Hematopoietic multipotent progenitor cell treated with erythropoietin and hydrocortisone succinate and interleukin-3 and kit ligand, for 6 days (in vitro differentiated cells): ENCODE data around the gene EMILIN2.
"Not testable (repeated sequence)": the region's sequence is repeated elsewhere in the genome, so short reads cannot be mapped to it uniquely, and the experiment has no call there.

ENCODE experiments used
- DNase-seq: peaks from one replicate; pipeline ENCODE4 v3.0.0-alpha.2; 2015

EMILIN2 gene

DNA sequence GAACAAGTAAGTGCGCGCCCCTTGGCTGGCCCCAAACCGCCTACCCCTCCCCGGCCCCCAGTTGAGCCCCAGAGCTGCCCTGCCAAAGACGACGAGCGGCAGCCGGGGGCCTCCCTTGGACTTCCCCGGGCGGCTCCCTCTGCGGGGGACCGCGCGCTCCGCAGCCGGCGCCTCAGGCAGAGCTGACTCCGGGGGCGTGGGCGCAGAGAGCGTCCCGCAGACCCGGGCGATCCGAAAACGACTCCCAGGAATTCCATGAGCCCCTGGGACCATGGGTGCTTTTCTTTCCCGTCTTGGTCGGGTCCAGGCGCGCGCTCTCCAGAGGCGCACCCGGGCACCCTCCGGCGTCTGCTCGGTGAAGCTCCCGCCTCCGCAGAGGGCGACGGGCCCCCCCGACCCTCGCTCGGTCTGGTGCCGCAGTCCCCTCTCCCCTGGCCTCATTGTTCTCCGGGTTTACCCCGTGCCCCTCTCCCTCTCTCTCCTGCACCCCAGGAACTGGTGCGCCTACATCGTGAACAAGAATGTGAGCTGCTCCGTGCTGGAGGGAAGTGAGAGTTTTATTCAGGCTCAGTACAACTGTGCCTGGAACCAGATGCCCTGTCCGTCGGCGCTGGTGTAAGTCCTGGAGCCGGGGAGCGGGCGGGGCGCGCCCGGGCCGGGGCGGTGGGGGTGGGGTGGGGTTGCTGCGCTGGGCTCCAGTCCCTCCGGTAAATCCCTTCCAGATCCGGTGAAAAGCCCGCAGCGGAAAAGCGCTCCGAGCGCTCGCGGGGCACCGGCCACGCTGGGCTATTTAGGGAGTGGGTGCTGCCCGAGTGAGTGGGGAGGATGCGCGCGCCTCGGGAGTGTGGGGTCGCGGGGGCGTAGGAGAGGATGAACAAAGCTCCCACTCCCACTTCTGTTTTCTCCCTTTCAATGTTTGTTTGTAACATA, 776 bp downstream of the EMILIN2 start:
- peak; percentile 59 for DNase-seq

DNA sequence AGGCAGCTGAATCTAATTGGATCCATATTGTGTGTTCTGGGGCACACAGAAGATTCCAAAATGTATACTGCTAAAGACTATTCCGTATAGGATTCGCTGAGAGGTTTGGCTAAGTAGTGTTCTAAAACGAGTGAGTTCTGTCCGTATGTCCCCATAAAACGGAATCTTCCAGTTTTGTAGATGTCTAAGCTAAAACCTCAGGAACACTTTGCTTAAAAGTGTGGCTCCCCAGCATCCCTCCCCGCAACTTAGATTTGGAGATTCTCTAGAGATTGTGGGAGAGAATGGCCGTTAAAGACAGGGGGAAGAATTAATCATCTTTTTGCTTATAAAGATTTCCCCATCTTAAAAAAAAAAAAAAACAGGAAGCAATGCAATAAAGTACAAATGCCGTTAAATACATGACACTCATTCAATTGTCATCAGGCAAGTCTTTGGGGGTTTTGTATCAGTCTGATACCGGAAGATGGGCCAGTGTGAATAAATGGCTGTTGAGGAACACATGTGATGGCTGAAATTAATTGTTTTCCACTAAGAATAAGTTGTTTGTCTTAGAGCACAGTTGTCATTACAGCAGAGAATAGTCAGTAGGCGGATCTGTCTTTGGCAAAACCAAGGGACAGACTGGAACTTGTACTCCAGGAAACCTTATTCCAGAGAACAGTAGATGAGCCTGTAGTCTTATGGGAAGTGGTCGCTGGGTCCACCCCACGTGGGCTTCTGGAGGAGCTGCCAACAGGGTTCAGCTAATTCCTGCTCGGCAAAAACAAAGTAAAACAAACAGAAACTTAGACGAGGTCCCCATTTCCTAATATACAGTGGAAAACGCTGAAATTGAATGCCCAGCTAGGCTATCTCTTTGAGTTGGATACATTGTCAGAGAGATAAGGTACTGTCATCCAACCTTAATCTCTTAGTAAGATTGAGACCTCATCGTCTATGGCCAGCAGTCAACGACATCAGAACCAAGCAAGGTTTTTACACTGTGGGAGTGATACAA, 1.7 kb downstream of the EMILIN2 start:
- DNase-seq: peak; percentile 74

DNA sequence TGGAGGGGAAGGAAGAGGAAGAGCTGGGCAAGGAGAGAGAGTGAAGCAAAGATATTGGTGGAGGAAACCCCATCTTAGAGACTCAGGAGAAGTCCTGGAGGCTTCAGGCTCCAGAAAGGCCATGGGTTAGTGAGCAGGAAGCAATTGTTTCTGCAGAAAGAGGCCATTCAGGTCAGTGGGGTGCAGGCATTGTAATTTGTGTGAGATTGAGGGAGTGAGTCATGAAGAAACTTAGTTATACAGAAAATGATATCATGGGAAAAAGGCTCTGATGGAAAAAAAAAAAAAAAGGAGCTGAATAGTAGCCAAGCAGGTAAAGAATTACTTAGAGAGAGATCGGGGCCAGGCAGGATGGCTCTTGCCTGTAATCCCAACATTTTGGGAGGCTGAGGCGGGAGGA, 4.0 kb downstream of the EMILIN2 start:
- DNase-seq: no peak

- DNase-seq: no peak
Measured at GRCh38 chr18:2851771-2852170, 5.0 kb downstream of the EMILIN2 start.

DNA sequence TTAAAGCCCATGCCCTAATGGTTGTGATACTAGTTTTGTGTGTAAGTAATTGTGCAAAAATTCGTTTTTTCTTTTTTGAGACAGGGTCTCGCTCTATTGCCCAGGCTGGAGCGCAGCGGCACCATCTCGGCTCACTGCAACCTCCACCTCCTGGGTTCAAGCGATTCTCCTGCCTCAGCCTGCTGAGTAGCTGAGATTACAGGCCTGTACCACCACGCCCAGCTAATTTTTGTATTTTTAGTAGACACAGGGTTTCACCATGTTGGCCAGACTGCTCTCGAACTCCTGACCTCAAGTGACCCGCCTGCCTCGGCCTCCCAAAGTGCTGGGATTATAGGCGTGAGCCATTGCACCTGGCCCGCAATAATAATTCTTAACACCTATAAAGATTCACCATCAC, 5.7 kb downstream of the EMILIN2 start:
- not testable (repeated sequence) for DNase-seq

DNA sequence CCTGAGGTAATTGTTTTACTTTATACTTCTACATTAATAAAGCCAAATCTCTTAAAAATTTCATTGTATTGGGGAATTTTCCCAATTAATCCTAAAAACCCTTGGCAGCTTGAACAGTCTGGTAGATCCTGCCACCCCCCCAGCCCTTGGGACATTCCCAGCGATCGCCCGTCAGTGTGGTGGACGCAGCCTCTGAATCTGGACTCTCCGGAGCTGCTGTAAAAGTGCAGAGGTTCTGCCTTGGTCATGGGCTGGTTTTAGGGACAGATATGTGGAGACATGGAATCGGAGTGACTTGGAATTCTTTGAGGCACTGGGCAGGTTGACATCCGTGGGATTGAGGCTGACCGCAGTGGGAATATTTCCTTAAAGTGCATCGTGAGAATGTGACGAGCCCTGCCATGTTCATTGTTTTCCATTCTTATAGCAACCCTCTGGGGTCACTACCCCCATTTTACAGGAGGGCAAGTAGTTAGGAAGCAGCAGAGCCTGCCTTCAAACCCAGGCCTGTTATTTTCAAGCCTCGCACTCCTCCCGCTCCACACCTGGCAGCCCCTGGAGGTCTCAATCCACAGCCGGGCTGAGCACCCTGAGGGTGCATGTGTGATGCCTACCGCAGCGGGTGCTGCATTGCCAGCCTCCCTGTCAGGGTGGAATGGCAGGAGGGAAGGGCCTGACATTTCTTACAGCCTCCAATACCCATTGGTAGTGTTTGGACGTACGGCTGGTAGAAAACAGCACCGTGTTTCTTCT, 6.5 kb downstream of the EMILIN2 start:
- no peak for DNase-seq

GRCh38 chr18:2853926-2854664, 7.3 kb downstream of the EMILIN2 start:
- peak; percentile 98 for DNase-seq

DNA sequence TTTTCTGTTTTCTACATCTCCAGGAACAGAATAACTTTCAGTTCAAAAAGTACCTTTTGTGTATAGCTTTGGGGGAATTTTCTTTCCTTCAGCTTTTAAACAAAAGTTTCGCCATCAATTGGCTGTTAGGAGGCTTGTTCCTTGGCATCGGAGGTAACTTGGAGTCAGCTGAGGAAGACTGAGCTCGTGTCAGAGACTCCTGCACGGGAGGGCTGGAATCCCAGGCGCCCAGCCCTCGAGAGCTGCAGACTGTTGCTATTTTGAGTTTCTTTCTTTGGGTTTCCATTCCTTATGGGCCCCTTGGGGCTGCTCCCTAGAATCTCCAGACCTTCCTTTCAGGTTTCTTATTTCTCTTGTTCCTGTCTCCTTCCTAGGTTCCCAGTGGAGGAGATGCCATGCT, 8.1 kb downstream of the EMILIN2 start:
- no peak for DNase-seq

GRCh38 chr18:2855560-2856350, 8.9 kb downstream of the EMILIN2 start:
- DNase-seq: peak; percentile 28

DNA sequence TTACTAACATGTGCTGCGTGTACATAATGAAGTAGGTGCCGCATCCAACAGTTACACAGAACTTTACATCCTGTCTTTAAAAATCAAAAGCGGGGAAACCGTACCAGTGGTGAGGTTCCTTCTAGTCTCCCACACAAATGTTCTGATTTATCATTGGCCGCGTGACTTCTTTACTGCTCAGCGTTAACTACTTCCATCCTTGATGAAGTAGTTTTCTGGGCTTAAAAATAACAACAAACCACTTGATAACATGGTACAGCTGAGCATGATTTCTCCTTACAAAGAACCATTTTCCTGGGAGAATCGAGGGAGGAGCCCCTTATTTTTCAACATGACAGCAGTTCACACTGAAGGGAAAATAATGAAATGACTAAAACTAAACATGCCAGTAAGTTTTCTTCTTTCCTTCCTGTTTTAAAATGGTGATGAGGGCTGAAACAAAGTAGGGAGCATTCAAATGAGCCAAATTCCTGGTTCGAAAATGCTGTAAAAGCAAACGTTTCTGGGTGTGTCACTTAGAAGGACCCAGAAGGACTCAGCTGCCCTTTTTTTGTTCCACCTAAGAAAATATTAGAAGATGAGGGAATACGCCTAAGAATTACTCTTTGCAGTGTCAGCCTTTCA, 9.9 kb downstream of the EMILIN2 start:
- DNase-seq: no peak

DNA sequence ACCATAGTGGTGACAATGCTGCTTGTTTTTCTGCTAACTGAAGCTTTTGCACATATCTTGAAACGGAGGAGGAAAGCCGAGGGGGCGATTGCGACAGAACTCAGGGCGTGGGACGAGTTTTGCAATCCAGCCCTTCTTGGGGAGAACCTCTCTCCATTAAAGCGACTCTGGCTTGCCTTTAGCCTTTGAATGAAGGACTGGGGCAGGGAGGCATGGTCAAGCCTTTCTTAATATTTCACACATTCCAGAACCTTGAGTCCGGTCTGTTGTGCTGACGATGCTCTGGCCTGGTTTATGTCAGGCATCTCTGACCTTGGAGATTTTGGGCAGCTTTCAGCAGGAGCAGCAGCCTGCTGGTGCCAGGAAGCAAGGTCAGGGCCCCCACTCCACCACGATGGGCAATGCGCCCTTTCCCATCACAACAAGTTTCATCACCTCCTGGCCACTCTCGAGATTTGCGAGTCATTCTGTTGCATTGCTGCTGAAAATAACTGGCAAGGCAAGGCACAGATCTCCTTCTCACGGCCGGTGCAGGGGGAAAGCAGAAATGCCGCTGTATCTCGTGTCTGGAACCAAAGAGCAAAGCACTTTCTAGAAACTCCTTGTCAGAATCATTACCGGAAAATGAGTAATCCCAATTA, 10.8 kb downstream of the EMILIN2 start:
- DNase-seq: peak; percentile 75

DNA sequence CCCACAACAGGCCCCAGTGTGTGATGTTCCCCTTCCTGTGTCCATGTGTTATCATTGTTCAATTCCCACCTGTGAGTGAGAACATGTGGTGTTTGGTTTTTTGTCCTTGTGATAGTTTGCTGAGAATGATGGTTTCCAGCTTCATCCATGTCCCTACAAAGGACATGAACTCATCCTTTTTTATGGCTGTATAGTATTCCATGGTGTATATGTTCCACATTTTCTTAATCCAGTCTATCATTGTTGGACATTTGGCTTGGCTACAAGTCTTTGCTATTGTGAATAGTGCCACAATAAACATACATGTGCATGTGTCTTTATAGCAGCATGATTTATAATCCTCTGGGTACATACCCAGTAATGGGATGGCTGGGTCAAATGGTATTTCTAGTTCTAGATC, 13.6 kb downstream of the EMILIN2 start:
- not testable (repeated sequence) for DNase-seq

GRCh38 chr18:2863997-2864396, 17.2 kb downstream of the EMILIN2 start:
- DNase-seq: not testable (repeated sequence)

DNA sequence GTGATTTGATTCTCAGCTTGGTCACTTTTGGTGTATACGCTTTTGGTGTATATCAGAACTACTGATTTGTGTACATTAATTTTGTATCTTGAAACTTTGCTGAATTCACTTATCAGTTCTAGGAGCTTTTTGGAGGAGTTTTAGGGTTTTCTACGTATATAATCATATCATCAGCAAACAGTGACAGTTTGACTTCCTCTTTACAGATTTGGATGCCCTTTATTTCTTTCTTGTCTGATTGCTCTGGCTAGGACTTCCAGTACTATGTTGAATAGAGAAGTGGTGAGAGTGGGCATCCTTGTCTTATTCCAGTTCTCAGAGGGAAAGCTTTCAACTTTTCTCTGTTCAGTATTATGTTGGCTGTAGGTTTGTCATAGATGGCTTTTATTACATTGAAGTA, 19.7 kb downstream of the EMILIN2 start:
- not testable (repeated sequence) for DNase-seq

- no peak for DNase-seq
Measured at GRCh38 chr18:2869207-2869606, 22.4 kb downstream of the EMILIN2 start.

- DNase-seq: no peak
Measured at GRCh38 chr18:2871111-2871720, 24.4 kb downstream of the EMILIN2 start.

DNA sequence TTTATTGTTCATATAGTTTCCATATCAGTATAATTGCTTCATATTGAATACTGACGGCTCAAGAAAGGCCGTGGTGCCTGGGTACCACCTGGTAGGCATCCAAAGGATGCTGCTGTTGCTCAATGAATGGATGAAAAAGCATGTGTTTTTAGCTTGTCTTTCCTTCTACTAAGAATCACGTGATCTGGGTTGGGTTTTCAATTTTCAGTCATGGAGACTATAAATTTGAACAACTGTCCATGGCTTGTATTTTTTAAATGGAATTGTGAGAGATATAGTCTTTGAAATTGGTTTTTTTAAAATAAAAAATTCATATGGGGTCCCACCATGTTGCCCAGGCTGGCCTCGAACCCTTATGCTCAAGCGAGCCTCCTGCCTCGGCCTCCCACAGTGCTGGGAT, 25.3 kb downstream of the EMILIN2 start:
- DNase-seq: no peak

GRCh38 chr18:2874765-2875164, 28.0 kb downstream of the EMILIN2 start:
- no peak for DNase-seq

DNA sequence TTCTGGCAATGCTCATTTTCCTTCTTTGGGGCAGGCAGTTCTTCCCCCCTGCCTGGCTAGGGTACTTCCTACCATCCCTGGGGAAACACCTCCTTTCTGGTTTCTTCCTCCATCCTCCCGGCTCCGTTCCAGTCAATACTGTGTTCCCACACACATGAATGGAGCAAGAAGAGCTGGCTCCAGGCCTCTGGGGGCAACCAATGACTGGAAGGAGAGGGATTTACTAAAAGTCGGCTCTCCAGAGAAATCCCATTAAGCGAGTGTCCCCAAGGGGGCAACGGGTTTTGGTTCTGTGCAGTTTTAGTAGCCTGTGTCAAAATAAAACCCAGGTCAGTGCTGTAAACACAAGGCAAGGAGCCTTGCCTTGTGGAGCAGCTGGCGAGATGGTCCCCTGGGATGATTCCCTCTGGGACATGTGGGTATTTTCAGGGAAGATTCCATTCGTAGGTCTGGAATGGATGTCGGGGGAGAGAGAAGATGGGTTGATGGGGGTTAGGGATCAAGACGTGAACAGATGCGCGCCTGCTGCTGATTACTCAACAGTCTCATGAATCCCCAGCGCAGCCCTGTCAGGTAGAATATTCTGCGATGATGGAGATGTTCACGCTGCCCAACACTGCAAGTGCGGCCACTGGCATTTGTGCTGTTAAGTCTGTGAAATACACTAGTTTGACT, 32.0 kb downstream of the EMILIN2 start:
- no peak for DNase-seq
